ENCODE measurements around the gene APBB1. TPM values are rescaled to one million over a fixed set of nuclear protein-coding genes. Genes with fewer than 3 reads are reported as not detected.

Gene APBB1
- total RNA-seq, 1 donor from 2014 or later, result 33.0 TPM

DNA sequence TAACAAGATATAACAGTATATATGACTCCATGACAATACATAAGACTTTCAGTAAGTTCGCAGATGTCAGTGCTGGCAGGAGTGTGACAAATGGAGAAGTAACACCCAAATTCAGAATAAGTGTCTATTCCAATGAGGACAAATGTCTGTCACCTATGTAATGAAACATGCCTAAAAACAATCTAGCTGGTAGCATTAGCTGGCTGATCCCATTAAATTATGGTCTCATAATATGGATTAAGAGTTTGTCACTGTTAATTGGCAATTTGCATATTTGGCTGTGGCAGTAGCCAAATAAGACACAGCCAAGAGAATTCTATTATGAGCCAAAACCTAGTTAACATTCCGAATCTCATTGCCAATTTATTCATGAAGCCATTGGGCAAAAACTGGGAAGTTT lies 68.4 kb downstream of the APBB1 start:
- Mint-ChIP-seq H3K27ac (no peak overlapping the region), H3K4me1 (ENCODE audit: low read depth) (peaks cover 27% of the 10 kb centered on the region)

DNA sequence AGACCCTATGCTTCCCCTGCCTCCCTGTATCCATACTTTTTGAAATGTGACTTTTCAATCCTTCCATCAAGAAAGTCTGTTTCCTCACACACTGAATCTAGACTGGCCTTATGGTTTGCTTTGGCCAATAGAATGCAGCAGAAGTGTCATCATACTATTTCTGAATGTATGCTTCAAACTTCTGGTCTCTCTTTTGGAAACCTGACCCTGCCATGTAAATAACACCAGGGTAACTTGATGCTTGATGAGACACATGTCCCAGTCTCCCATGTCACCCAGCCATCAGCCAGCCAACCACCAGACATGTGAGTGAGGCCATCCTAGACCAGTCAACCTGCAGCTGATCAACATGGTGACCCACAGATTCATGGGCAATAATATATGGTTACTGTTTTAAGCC lies 68.9 kb downstream of the APBB1 start:
- H3K4me3 Mint-ChIP-seq (ENCODE audit: low read depth), result no peak overlapping the region
- intact Hi-C loops (cut with micrococcal nuclease), result loop anchor here (2.0 to 5.0 kb wide), 3 partner anchors 113 to 543 kb away; partner anchors contain the start of genes CNGA4 and OR52N2
- no peaks in the 10 kb centered on the region for H3K9me3 Mint-ChIP-seq
- DNase-seq (ENCODE audit: low spot score), result no peak
- peaks cover 27% of the 10 kb centered on the region for H3K4me1 Mint-ChIP-seq (ENCODE audit: low read depth)
- H3K36me3 Mint-ChIP-seq (ENCODE audit: low read depth), result no peaks in the 10 kb centered on the region
- peaks cover 2% of the 10 kb centered on the region for H3K27me3 Mint-ChIP-seq (ENCODE audit: low read depth)
- no peak overlapping the region for H3K27ac Mint-ChIP-seq

More for the DNA sequence above, 68.4 kb downstream of the APBB1 start:
- Mint-ChIP-seq H3K4me3 (ENCODE audit: low read depth) (no peak overlapping the region), H3K27me3 (ENCODE audit: low read depth) (peaks cover 2% of the 10 kb centered on the region), H3K9me3 (no peaks in the 10 kb centered on the region), H3K36me3 (ENCODE audit: low read depth) (no peaks in the 10 kb centered on the region)
- intact Hi-C loops (cut with micrococcal nuclease), result loop anchor here (2.0 to 5.0 kb wide), 3 partner anchors 113 to 543 kb away; partner anchors contain the start of genes CNGA4 and OR52N2
- no peak for DNase-seq (ENCODE audit: low spot score)

DNA sequence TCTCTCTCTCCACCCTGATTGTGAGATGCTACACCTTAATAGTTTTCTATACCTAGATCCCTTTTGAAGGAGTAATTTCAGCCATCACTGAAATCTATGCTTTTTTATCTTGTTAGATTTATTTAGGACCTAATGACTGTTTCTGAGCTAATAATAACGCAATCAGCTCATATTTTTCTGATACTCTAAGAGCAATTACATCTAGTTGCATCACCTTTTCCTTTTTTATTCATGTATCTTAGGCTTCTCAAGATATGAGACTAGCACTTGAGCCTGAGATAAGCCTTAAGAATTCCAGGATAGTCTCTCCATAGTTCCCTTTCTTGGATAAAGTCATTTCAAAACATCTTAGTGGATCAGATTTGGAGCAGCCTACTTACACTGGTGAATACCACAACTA lies 73.5 kb downstream of the APBB1 start:
- no peak for DNase-seq (ENCODE audit: low spot score)
- Mint-ChIP-seq H3K9me3 (no peaks in the 10 kb centered on the region), H3K36me3 (ENCODE audit: low read depth) (no peaks in the 10 kb centered on the region), H3K4me3 (ENCODE audit: low read depth) (no peak overlapping the region), H3K4me1 (ENCODE audit: low read depth) (no peaks in the 10 kb centered on the region), H3K27me3 (ENCODE audit: low read depth) (peaks cover 2% of the 10 kb centered on the region), H3K27ac (no peak overlapping the region)
- intact Hi-C loops (cut with micrococcal nuclease), result no loop called here

Other genes starting within 250 kb of the APBB1 start
- not detected in 2 replicates for gene OR52B2, start 248.8 kb downstream of the APBB1 start, total RNA-seq
- not detected in 2 replicates for gene OR52W1, start 219.9 kb downstream of the APBB1 start, total RNA-seq
- gene C11orf42, start 213.5 kb downstream of the APBB1 start, total RNA-seq, result not detected in 2 replicates
- 17.6 and 17.9 TPM in 2 replicates for gene FHIP1B, start 184.5 kb downstream of the APBB1 start, total RNA-seq
- not detected in 2 replicates for gene CNGA4, start 180.0 kb downstream of the APBB1 start, total RNA-seq
- gene CCKBR, start 159.3 kb downstream of the APBB1 start, total RNA-seq, result not detected in 2 replicates
- 83.1 and 84.3 TPM in 2 replicates for gene CAVIN3, start 98.6 kb downstream of the APBB1 start, total RNA-seq
- gene SMPD1, start 28.6 kb downstream of the APBB1 start, total RNA-seq, result 15.4 and 16.0 TPM in 2 replicates
- 0.46 and 0.50 TPM in 2 replicates for gene HPX, start 21.9 kb upstream of the APBB1 start, total RNA-seq
- 3.6 and 6.8 TPM in 2 replicates for gene TRIM3, start 54.8 kb upstream of the APBB1 start, total RNA-seq
- 46.8 and 48.6 TPM in 2 replicates for gene ARFIP2, start 62.2 kb upstream of the APBB1 start, total RNA-seq
- 42.9 and 43.0 TPM in 2 replicates for gene TIMM10B, start 62.4 kb upstream of the APBB1 start, total RNA-seq
- gene DNHD1, start 78.2 kb upstream of the APBB1 start, total RNA-seq, result 27.5 and 28.8 TPM in 2 replicates
- gene RRP8, start 184.5 kb upstream of the APBB1 start, total RNA-seq, result 29.4 and 30.1 TPM in 2 replicates
- gene ILK, start 184.7 kb upstream of the APBB1 start, total RNA-seq, result 99.5 and 105 TPM in 2 replicates
- 134 and 142 TPM in 2 replicates for gene TAF10, start 193.1 kb upstream of the APBB1 start, total RNA-seq
- 36.2 and 39.1 TPM in 2 replicates for gene TPP1, start 200.3 kb upstream of the APBB1 start, total RNA-seq
- gene DCHS1, start 236.7 kb upstream of the APBB1 start, total RNA-seq, result 0.51 and 0.57 TPM in 2 replicates

Data from activated T-helper 2 cell treated with anti-CD3 and anti-CD28 coated beads, Interferon-gamma antibody, Interleukin-2, Interleukin-4, amounts not matched to agents 10 μg/mL and 5 μg/mL and 100 μg/mL, durations not matched to agents 14 hours and 24 hours and 36 hours (primary cell).